Body of pancreas (tissue), 4 donors: ENCODE results near the gene GPR18. TPM values are rescaled to one million over a fixed set of nuclear protein-coding genes. Genes with fewer than 3 reads are reported as not detected.

Source experiments
- ATAC-seq: fragments of 150-250 bp; one replicate; pipeline ENCODE4 v1.9.1; 2016
- DNase-seq, 4 donors: peaks; one replicate each; pipeline ENCODE4 v3.0.0-alpha.2; 2019
- H3K27ac ChIP-seq, 4 donors: fragments of 200-600 bp; sonication (generic); 1 replicate in 3 of 4; 2 replicates in 1 of 4; pipeline versions ENCODE4 v1.5.1 to v1.6.1; 2016 to 2019; ENCODE audit warnings: mild to moderate bottlenecking in 1 of 4, mixed read lengths in 1 of 4, moderate library complexity in 1 of 4
- H3K27me3 ChIP-seq, 2 donors: fragments of 200-600 bp; sonication (generic); one replicate each; pipeline ENCODE4 v1.6.0; 2016; ENCODE audit warnings: mild to moderate bottlenecking in 1 of 2
- H3K36me3 ChIP-seq, 2 donors: fragments of 200-600 bp; sonication (generic); replicated peaks in 1 of 2; 2 replicates each; pipeline ENCODE4 v1.5.1; 2016; ENCODE audit warnings: low read depth in 2 of 2; ENCODE audit not compliant: insufficient read depth in 1 of 2
- H3K4me1 ChIP-seq: fragments of 200-600 bp; sonication (generic); one replicate; pipeline ENCODE4 v1.6.0; 2016
- H3K4me3 ChIP-seq, 2 donors: fragments of 200-600 bp; sonication (generic); 1 replicate in 1 of 2; 2 replicates in 1 of 2; pipeline ENCODE4 v1.5.1; 2016 to 2019
- H3K9me3 ChIP-seq, 3 donors: fragments of 200-600 bp; sonication (generic); 1 replicate in 2 of 3; 2 replicates in 1 of 3; pipeline ENCODE4 v1.5.1; 2016
- CTCF ChIP-seq, 7 experiments: fragments of 450-650 bp in 4 of 7; fragments of 200-600 bp in 3 of 7; sonication (generic) in 3 of 7; IDR thresholded peaks; one replicate each; pipeline ENCODE4 v1.5.1; 2016 to 2019; ENCODE audit warnings: antibody characterized with exemption in 7 of 7
- POLR2A ChIP-seq, 3 donors: fragments of 450-650 bp; IDR thresholded peaks; one replicate each; pipeline ENCODE4 v1.6.1; 2016; ENCODE audit warnings: antibody characterized with exemption in 3 of 3, mild to moderate bottlenecking in 2 of 3
- WGBS, 2 donors: methylation state at CpG; one replicate each; pipeline ENCODE4 v1.1.5; 2017; 5-methylcytosine and 5-hydroxymethylcytosine counted together
- intact Hi-C: fragments of 100-400 bp; cut with DNase I; formaldehyde crosslinking; loops from one replicate; pipeline ENCODE4 v1.15.1; 2023
- total RNA-seq, 2 donors: library from RNA; depleted of rRNA; stranded (reverse); fragments of >200 nt; gene quantifications; one replicate each; pipeline ENCODE4 v1.1.0, GENCODE V29; 2016

GPR18 gene
- total RNA-seq, 2 donors from 2014 or later = not detected

- H3K9me3 ChIP-seq = no peaks in the 10 kb centered on the region
- H3K27me3 ChIP-seq = no peaks in the 10 kb centered on the region
- no peak overlapping the region for H3K4me3 ChIP-seq
- DNase-seq (no peak), ATAC-seq (no peak)
- no peak for TF ChIP-seq POLR2A (IDR thresholded peaks at IDR 0.05)
- TF ChIP-seq CTCF (IDR thresholded peaks at IDR 0.05) = no peak
- H3K36me3 ChIP-seq = no peaks in the 10 kb centered on the region
- WGBS, 2 donors = 81 to 87% methylated on average over 6 of the region's 6 CpGs
- no peak overlapping the region for H3K27ac ChIP-seq
- intact Hi-C loops = loop anchor here (5.0 kb wide), 1 partner anchor 90 kb away; no protein-coding TSS in a partner anchor
- no peaks in the 10 kb centered on the region for H3K4me1 ChIP-seq
Observed at GRCh38 chr13:99266827-99267226, 8.6 kb upstream of the GPR18 start.

GRCh38 chr13:99265821-99266426 lies 7.7 kb upstream of the GPR18 start:
- Histone ChIP-seq H3K4me1 (no peaks in the 10 kb centered on the region), H3K36me3 (no peaks in the 10 kb centered on the region), H3K4me3 (no peak overlapping the region), H3K9me3 (no peaks in the 10 kb centered on the region), H3K27me3 (no peaks in the 10 kb centered on the region), H3K27ac (no peak overlapping the region)
- peak; percentile 59 for ATAC-seq
- intact Hi-C loops = loop anchor here (5.0 kb wide), 1 partner anchor 89 kb away; no protein-coding TSS in a partner anchor
- DNase-seq = no peak
- 13 to 19% methylated on average over 3 of the region's 3 CpGs for WGBS, 2 donors
- TF ChIP-seq CTCF (IDR thresholded peaks at IDR 0.05) = peak in 6 of 7 experiments; percentile 62 to 76 (median 67)
- TF ChIP-seq POLR2A (IDR thresholded peaks at IDR 0.05) = no peak

- DNase-seq = no peak
- 70 to 73% methylated on average over 8 of the region's 8 CpGs for WGBS, 2 donors
Observed at GRCh38 chr13:99265162-99265800, 7.1 kb upstream of the GPR18 start.

GRCh38 chr13:99264051-99264450 lies 5.9 kb upstream of the GPR18 start:
- ATAC-seq = no peak
- intact Hi-C loops = no loop called here
- TF ChIP-seq POLR2A (IDR thresholded peaks at IDR 0.05) = no peak
- TF ChIP-seq CTCF (IDR thresholded peaks at IDR 0.05) = no peak

More at GRCh38 chr13:99265162-99265800, 7.1 kb upstream of the GPR18 start:
- Histone ChIP-seq H3K27me3 (no peaks in the 10 kb centered on the region), H3K36me3 (no peaks in the 10 kb centered on the region), H3K27ac (no peak overlapping the region), H3K4me1 (no peaks in the 10 kb centered on the region), H3K9me3 (no peaks in the 10 kb centered on the region), H3K4me3 (no peak overlapping the region)
- intact Hi-C loops = loop anchor here (5.0 kb wide), 1 partner anchor 88 kb away; no protein-coding TSS in a partner anchor
- TF ChIP-seq POLR2A (IDR thresholded peaks at IDR 0.05) = no peak
- TF ChIP-seq CTCF (IDR thresholded peaks at IDR 0.05) = no peak
- no peak for ATAC-seq

More at GRCh38 chr13:99264051-99264450, 5.9 kb upstream of the GPR18 start:
- Histone ChIP-seq H3K27me3 (no peaks in the 10 kb centered on the region), H3K9me3 (no peaks in the 10 kb centered on the region), H3K27ac (no peak overlapping the region), H3K4me1 (no peaks in the 10 kb centered on the region), H3K4me3 (no peak overlapping the region), H3K36me3 (no peaks in the 10 kb centered on the region)
- no peak for DNase-seq
- 25 to 85% methylated on average over 1 of the region's 1 CpG for WGBS, 2 donors
